HFFc6 (cell line): ENCODE results near the gene CCDC171. TPM values are rescaled to one million over a fixed set of nuclear protein-coding genes. Genes with fewer than 3 reads are reported as not detected.

ENCODE experiments used
- DNase-seq: peaks from one replicate; pipeline ENCODE4 v3.0.0-alpha.2; 2018
- H3K27ac Mint-ChIP-seq: 2 replicates; pipeline ENCODE4 v1.8.0; 2020; ENCODE audit warnings: mild to moderate bottlenecking, mixed read lengths
- H3K27me3 Mint-ChIP-seq: 2 replicates; pipeline ENCODE4 v1.8.0; 2021; ENCODE audit warnings: mild to moderate bottlenecking, moderate library complexity, mixed read lengths; ENCODE audit not compliant: insufficient read depth
- H3K36me3 Mint-ChIP-seq: 2 replicates; pipeline ENCODE4 v1.8.0; 2021; ENCODE audit warnings: low read depth, mixed read lengths
- H3K4me1 Mint-ChIP-seq: 2 replicates; pipeline ENCODE4 v1.8.0; 2020; ENCODE audit warnings: low read depth, mixed read lengths
- H3K4me3 Mint-ChIP-seq: 2 replicates; pipeline ENCODE4 v1.8.0; 2020; ENCODE audit warnings: mild to moderate bottlenecking, moderate library complexity, mixed read lengths
- H3K9me3 Mint-ChIP-seq: 2 replicates; pipeline ENCODE4 v1.8.0; 2020; ENCODE audit warnings: mild to moderate bottlenecking, mixed read lengths
- total RNA-seq, 6 experiments: library from RNA; stranded (reverse); fragmentation: NEBNext Ultra II Directional; extraction: Animal tissue kit (Norgen Biotek cat#: 25700); gene quantifications; 2 replicates in 1 of 6; 3 replicates in 5 of 6; pipeline ENCODE4 v1.2.3, GENCODE V29; 2021
- TF ChIP-seq, protein P1 (sequence below): fragments of 200-600 bp; sonication (generic); IDR thresholded peaks from 2 replicates; pipeline ENCODE4 v1.5.0; 2021; ENCODE audit warnings: antibody characterized with exemption, mild to moderate bottlenecking

The CCDC171 gene
- total RNA-seq, 6 experiments from 2014 or later, result 0.48 to 0.86 (median 0.57) TPM

DNA sequence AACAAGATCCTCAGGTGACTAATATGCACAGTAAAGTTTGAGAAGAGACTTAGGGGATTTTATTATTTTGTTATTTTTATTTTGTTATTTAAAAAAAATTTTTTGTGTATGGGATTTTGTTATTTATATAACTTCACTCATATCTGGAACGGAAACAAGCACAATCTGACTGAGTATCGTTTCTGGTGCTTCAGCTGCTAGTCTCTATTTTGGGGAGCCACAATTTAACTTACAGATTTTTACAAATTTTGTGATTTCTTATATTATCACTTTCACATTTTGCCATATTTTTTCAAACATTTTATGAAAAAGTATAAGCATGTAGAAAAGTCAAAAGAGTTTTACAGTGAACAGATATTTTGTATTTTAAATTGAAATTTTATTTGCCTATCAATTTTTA is 208.7 kb downstream of the CCDC171 start:
- Mint-ChIP-seq H3K4me1 (no peaks in the 10 kb centered on the region), H3K36me3 (no peaks in the 10 kb centered on the region)

DNA sequence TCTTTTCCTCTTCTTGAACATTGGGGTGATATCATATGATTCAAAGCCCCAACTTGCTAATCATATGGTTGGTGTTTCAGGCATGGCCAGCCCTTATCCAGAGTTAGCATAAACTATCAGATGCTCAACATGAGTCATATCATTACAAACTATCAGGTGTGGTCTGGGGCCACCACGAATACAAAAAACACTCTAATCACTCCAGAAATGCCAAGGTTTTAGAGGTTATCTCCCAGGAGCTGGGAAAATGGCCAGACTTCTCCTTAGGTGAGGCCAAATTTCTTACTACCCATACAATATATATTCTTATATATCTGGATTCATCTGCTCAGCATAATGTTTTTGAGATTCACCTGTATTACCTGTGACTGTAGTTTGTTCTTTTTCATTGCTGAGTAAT is 210.5 kb downstream of the CCDC171 start:
- no peaks in the 10 kb centered on the region for H3K36me3 Mint-ChIP-seq
- TF ChIP-seq, protein P1, sequence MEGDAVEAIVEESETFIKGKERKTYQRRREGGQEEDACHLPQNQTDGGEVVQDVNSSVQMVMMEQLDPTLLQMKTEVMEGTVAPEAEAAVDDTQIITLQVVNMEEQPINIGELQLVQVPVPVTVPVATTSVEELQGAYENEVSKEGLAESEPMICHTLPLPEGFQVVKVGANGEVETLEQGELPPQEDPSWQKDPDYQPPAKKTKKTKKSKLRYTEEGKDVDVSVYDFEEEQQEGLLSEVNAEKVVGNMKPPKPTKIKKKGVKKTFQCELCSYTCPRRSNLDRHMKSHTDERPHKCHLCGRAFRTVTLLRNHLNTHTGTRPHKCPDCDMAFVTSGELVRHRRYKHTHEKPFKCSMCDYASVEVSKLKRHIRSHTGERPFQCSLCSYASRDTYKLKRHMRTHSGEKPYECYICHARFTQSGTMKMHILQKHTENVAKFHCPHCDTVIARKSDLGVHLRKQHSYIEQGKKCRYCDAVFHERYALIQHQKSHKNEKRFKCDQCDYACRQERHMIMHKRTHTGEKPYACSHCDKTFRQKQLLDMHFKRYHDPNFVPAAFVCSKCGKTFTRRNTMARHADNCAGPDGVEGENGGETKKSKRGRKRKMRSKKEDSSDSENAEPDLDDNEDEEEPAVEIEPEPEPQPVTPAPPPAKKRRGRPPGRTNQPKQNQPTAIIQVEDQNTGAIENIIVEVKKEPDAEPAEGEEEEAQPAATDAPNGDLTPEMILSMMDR, result no peak
- H3K4me3 Mint-ChIP-seq, result no peak overlapping the region
- H3K9me3 Mint-ChIP-seq, result no peaks in the 10 kb centered on the region
- no peaks in the 10 kb centered on the region for H3K4me1 Mint-ChIP-seq
- peaks cover 2% of the 10 kb centered on the region; the same call in 1 of the 2 replicates for H3K27me3 Mint-ChIP-seq
- H3K27ac Mint-ChIP-seq, result no peak overlapping the region
- no peak for DNase-seq

More for the DNA sequence above, 208.7 kb downstream of the CCDC171 start:
- H3K9me3 Mint-ChIP-seq, result no peaks in the 10 kb centered on the region
- H3K27me3 Mint-ChIP-seq, result peaks cover 4% of the 10 kb centered on the region
- TF ChIP-seq, protein P1, result no peak
- H3K4me3 Mint-ChIP-seq, result no peak overlapping the region
- no peak overlapping the region for H3K27ac Mint-ChIP-seq
- DNase-seq, result no peak

DNA sequence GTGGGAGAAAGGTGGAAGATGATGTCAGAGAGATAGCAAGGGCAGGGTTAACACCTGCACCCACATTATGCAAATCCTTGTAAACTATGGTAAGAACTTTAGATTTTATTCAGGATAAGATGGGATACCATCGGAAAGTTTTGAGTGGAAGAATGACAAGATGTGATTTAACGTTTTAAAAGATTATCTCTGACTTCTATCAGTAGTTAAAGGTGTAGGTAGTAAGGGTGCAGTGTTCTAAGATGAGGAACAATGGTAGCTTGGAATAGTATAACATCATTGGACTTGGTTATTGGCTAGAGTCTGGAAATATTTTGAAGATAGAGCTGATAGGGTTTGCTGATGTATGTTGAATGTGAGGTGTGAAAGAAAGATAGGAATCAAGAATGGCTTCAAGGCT is 211.3 kb downstream of the CCDC171 start:
- Mint-ChIP-seq H3K27me3 (no peaks in the 10 kb centered on the region), H3K4me1 (no peaks in the 10 kb centered on the region), H3K27ac (no peak overlapping the region), H3K36me3 (no peaks in the 10 kb centered on the region), H3K9me3 (no peaks in the 10 kb centered on the region), H3K4me3 (no peak overlapping the region)
- TF ChIP-seq, protein P1, result no peak
- DNase-seq, result no peak

DNA sequence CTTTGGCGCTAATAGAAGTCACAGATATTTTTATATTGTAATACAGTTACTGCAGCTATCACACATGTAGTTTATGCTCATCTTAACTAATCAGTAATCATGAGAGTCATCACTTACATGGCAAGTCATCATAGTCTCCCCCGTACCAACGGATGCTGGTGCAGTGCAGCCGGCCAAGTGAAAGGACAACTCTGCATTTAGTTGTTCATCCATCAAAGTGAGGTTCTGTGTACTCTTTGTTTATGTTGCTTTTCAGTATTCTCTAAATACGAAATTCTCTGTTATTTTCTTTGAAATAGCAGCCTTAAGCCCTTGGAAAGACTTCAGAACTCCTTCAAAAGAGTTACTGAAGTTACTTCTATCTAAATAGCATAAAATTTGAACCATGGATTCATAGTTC is 216.7 kb downstream of the CCDC171 start:
- no peaks in the 10 kb centered on the region for H3K36me3 Mint-ChIP-seq
- H3K9me3 Mint-ChIP-seq, result no peaks in the 10 kb centered on the region
- TF ChIP-seq, protein P1, result no peak
- no peaks in the 10 kb centered on the region for H3K27me3 Mint-ChIP-seq
- H3K27ac Mint-ChIP-seq, result no peak overlapping the region
- H3K4me1 Mint-ChIP-seq, result no peaks in the 10 kb centered on the region
- DNase-seq, result no peak
- no peak overlapping the region for H3K4me3 Mint-ChIP-seq

DNA sequence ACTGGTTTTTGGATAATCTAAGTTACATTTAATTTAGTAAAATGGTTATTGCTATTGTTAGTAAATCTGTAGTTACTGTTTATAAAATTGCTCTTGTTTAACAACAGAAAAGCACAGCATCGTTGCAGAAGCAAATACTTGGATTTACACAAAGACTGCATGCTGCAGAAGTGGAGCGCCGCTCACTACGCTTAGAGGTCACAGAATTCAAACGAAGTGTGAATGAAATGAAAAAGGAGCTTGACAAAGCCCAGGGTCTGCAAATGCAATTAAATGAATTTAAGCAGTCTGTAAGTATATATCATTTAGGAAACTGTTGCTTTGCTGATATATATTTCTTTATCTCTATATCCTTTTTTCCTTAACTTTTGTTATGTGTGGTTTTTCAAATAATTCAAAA is 226.0 kb downstream of the CCDC171 start:
- H3K4me1 Mint-ChIP-seq, result no peaks in the 10 kb centered on the region
- TF ChIP-seq, protein P1, result no peak
- no peak overlapping the region for H3K27ac Mint-ChIP-seq
- H3K27me3 Mint-ChIP-seq, result no peaks in the 10 kb centered on the region
- DNase-seq, result no peak
- no peak overlapping the region for H3K4me3 Mint-ChIP-seq
- H3K36me3 Mint-ChIP-seq, result no peaks in the 10 kb centered on the region
- H3K9me3 Mint-ChIP-seq, result no peaks in the 10 kb centered on the region

DNA sequence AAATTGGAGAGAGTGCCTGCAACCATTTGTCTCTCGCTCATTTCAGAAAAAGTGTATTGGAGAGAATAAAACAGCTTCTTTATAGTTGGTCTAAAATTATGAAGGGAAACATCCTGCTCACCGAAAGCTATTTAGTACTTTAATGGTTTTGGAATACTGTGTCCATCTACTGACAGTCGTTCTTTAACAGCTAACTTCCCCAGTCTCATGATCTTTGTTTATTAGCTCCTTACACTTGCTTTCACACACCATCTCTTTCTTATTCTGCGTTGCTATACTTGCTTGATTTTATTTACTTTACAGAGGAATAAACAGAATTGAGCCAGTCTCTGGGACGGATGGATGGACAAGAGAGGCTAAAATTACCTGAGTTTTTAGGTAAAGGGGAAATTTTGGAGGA is 229.3 kb downstream of the CCDC171 start:
- H3K27me3 Mint-ChIP-seq, result no peaks in the 10 kb centered on the region
- no peak for DNase-seq
- no peak overlapping the region for H3K4me3 Mint-ChIP-seq
- TF ChIP-seq, protein P1, result no peak
- no peaks in the 10 kb centered on the region for H3K36me3 Mint-ChIP-seq
- H3K4me1 Mint-ChIP-seq, result no peaks in the 10 kb centered on the region
- H3K9me3 Mint-ChIP-seq, result no peaks in the 10 kb centered on the region
- H3K27ac Mint-ChIP-seq, result no peak overlapping the region
